HEK293 (cell line): ENCODE data around the gene ILK.

Experiments used
- CTCF ChIA-PET: fragments of 350-600 bp; formaldehyde crosslinking; extraction: SDS; loops from one replicate; lab custom pipeline; 2021; ENCODE audit warnings: antibody characterized with exemption; lab: Yijun Ruan, JAX
- POLR2A ChIA-PET: fragments of 300-600 bp; formaldehyde crosslinking; extraction: SDS; loops from one replicate; lab custom pipeline; 2020; ENCODE audit warnings: antibody characterized with exemption, inconsistent platforms; lab: Yijun Ruan, JAX
- H3K27ac ChIP-seq: fragments of 200-500 bp; sonication (Bioruptor generic); 2 replicates; pipeline ENCODE4 v1.5.1; 2014; ENCODE audit warnings: low read depth, low read length, control low read depth, inconsistent platforms; ENCODE audit errors: extremely low read depth
- H3K36me3 ChIP-seq, 2 experiments: fragments of 200-500 bp in 1 of 2; sonication (Bioruptor generic) in 1 of 2; 1 replicate in 1 of 2; 2 replicates in 1 of 2; pipeline ENCODE4 v1.5.1; 2014 to 2017; ENCODE audit warnings: inconsistent platforms in 2 of 2, low read length in 2 of 2; ENCODE audit not compliant: control insufficient read depth in 2 of 2, insufficient read depth in 1 of 2
- H3K4me1 ChIP-seq: fragments of 200-500 bp; sonication (Bioruptor generic); 2 replicates; pipeline ENCODE4 v1.5.1; 2014; ENCODE audit warnings: mild to moderate bottlenecking, low read length, inconsistent platforms; ENCODE audit not compliant: control insufficient read depth, insufficient read depth
- H3K4me3 ChIP-seq: 2 replicates; pipeline ENCODE4 v1.5.1; 2011; ENCODE audit warnings: low read depth, mild to moderate bottlenecking, control low read depth, low read length, moderate library complexity
- H3K9me3 ChIP-seq: fragments of 200-500 bp; sonication (Bioruptor generic); 2 replicates; pipeline ENCODE4 v1.5.1; 2014; ENCODE audit warnings: low read depth, low read length, inconsistent platforms; ENCODE audit not compliant: control insufficient read depth, insufficient read depth
- GLI4 ChIP-seq: fragments of 450-650 bp; formaldehyde crosslinking; IDR thresholded peaks from 2 replicates; pipeline ENCODE4 v1.5.1; 2016; ENCODE audit warnings: missing biosample characterization, missing genetic modification characterization
- HOXC10 ChIP-seq: sonication (generic); formaldehyde crosslinking; IDR thresholded peaks from 2 replicates; pipeline ENCODE4 v1.8.1; 2023; ENCODE audit warnings: mild to moderate bottlenecking, missing genetic modification reagents
- KLF16 ChIP-seq: fragments of 450-650 bp; formaldehyde crosslinking; IDR thresholded peaks from 2 replicates; pipeline ENCODE4 v1.5.1; 2017; ENCODE audit warnings: missing biosample characterization, missing genetic modification characterization
- TRIM28 ChIP-seq: IDR thresholded peaks from 2 replicates; pipeline ENCODE4 v1.6.1; 2011; ENCODE audit warnings: low read length, control low read depth, borderline replicate concordance
- ZNF112 ChIP-seq: fragments of 450-650 bp; formaldehyde crosslinking; IDR thresholded peaks from 2 replicates; pipeline ENCODE4 v1.5.0; 2017; ENCODE audit warnings: missing biosample characterization, missing genetic modification characterization
- ZNF132 ChIP-seq: fragments of 450-650 bp; formaldehyde crosslinking; IDR thresholded peaks from 2 replicates; pipeline ENCODE4 v1.5.1; 2017; ENCODE audit warnings: missing biosample characterization, missing genetic modification characterization, borderline replicate concordance
- ZNF155 ChIP-seq: fragments of 450-650 bp; formaldehyde crosslinking; IDR thresholded peaks from 2 replicates; pipeline ENCODE4 v1.5.1; 2016; ENCODE audit warnings: missing biosample characterization, missing genetic modification characterization
- ZNF157 ChIP-seq: fragments of 450-650 bp; formaldehyde crosslinking; IDR thresholded peaks from 2 replicates; pipeline ENCODE4 v1.5.1; 2016; ENCODE audit warnings: missing biosample characterization, missing genetic modification characterization
- ZNF169 ChIP-seq: fragments of 450-650 bp; formaldehyde crosslinking; IDR thresholded peaks from 2 replicates; pipeline ENCODE4 v1.5.1; 2016; ENCODE audit warnings: missing biosample characterization, missing genetic modification characterization
- ZNF184 ChIP-seq: fragments of 450-650 bp; IDR thresholded peaks from 2 replicates; pipeline ENCODE4 v1.5.1; 2018; ENCODE audit warnings: missing biosample characterization, mild to moderate bottlenecking, missing genetic modification characterization
- ZNF202 ChIP-seq: fragments of 450-650 bp; formaldehyde crosslinking; IDR thresholded peaks from 2 replicates; pipeline ENCODE4 v1.5.1; 2016; ENCODE audit warnings: missing biosample characterization, missing genetic modification characterization, borderline replicate concordance
- ZNF324 ChIP-seq: fragments of 450-650 bp; formaldehyde crosslinking; IDR thresholded peaks from 2 replicates; pipeline ENCODE4 v1.5.1; 2016; ENCODE audit warnings: missing biosample characterization, missing genetic modification characterization
- ZNF514 ChIP-seq: fragments of 450-650 bp; formaldehyde crosslinking; IDR thresholded peaks from 2 replicates; pipeline ENCODE4 v1.5.1; 2016; ENCODE audit warnings: missing biosample characterization, missing genetic modification characterization
- ZNF558 ChIP-seq: fragments of 450-650 bp; formaldehyde crosslinking; IDR thresholded peaks from 2 replicates; pipeline ENCODE4 v1.5.1; 2016; ENCODE audit warnings: missing biosample characterization, missing genetic modification characterization
- ZNF707 ChIP-seq: fragments of 450-650 bp; formaldehyde crosslinking; IDR thresholded peaks from 2 replicates; pipeline ENCODE4 v1.5.1; 2016; ENCODE audit warnings: missing biosample characterization, missing genetic modification characterization
- ZNF777 ChIP-seq: fragments of 450-650 bp; formaldehyde crosslinking; IDR thresholded peaks from 2 replicates; pipeline ENCODE4 v1.5.1; 2017; ENCODE audit warnings: missing biosample characterization, missing genetic modification characterization, borderline replicate concordance
- ZNF791 ChIP-seq: fragments of 450-650 bp; formaldehyde crosslinking; IDR thresholded peaks from 2 replicates; pipeline ENCODE4 v1.5.1; 2016; ENCODE audit warnings: missing biosample characterization, missing genetic modification characterization
- ZNF830 ChIP-seq: fragments of 450-650 bp; IDR thresholded peaks from 2 replicates; pipeline ENCODE4 v1.5.0; 2018; ENCODE audit warnings: missing biosample characterization, missing genetic modification characterization, low read depth, mild to moderate bottlenecking, moderate library complexity
- TF ChIP-seq, protein P1 (sequence below): fragments of 450-650 bp; formaldehyde crosslinking; IDR thresholded peaks from 2 replicates; pipeline ENCODE4 v1.5.1; 2016; ENCODE audit warnings: missing biosample characterization, missing genetic modification characterization
- TF ChIP-seq, protein P2 (sequence below): fragments of 450-650 bp; formaldehyde crosslinking; IDR thresholded peaks from 2 replicates; pipeline ENCODE4 v1.5.1; 2017; ENCODE audit warnings: missing biosample characterization, missing genetic modification characterization
- TF ChIP-seq, protein P3 (sequence below): fragments of 450-650 bp; formaldehyde crosslinking; IDR thresholded peaks from 2 replicates; pipeline ENCODE4 v1.5.1; 2016; ENCODE audit warnings: missing biosample characterization, missing genetic modification characterization
- TF ChIP-seq, protein P4 (sequence below): fragments of 450-650 bp; formaldehyde crosslinking; IDR thresholded peaks from 2 replicates; pipeline ENCODE4 v1.5.1; 2016; ENCODE audit warnings: missing biosample characterization, missing genetic modification characterization

ILK gene

DNA sequence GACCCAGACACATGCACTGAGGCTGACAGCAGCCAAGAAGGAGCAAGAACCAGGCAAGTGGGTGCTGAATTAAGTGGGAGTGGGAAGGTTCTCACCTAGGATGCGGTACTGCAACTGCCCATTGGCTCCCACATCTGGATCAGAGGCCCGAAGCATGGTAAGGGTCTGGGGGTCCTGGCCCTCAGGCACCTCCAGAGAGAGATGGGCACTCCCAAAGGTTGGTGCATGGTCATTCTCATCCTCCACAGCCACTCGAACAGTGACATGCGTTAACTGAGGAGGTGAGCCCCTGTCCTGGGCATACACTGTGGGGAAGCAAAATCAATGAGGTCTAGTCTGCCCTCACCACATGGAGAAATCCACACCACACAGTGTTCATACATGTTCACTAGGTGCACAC lies 25.0 kb downstream of the ILK start:
- H3K36me3 ChIP-seq: peaks cover 0 to 44% of the 10 kb centered on the region in 2 experiments; a peak in 1 of 3 replicates
- POLR2A ChIA-PET: no interaction called here
- H3K4me3 ChIP-seq: no peak overlapping the region
- H3K27ac ChIP-seq: no peak overlapping the region
- no peaks in the 10 kb centered on the region for H3K4me1 ChIP-seq
- TF ChIP-seq KLF16 (tag by site-specific recombination) (no peak), ZNF324 (tag by site-specific recombination) (no peak), ZNF132 (tag by site-specific recombination) (no peak), ZNF112 (no peak), ZNF202 (tag by site-specific recombination) (no peak), ZNF157 (tag by site-specific recombination) (no peak), ZNF791 (tag by site-specific recombination) (no peak), ZNF558 (tag by site-specific recombination) (no peak), ZNF184 (no peak), ZNF514 (no peak), ZNF830 (tag by site-specific recombination) (no peak), ZNF777 (tag by site-specific recombination) (no peak), GLI4 (tag by site-specific recombination) (no peak), TRIM28 (no peak), ZNF707 (tag by site-specific recombination) (no peak), ZNF155 (tag by site-specific recombination) (no peak), ZNF169 (no peak)
- TF ChIP-seq, protein P1, sequence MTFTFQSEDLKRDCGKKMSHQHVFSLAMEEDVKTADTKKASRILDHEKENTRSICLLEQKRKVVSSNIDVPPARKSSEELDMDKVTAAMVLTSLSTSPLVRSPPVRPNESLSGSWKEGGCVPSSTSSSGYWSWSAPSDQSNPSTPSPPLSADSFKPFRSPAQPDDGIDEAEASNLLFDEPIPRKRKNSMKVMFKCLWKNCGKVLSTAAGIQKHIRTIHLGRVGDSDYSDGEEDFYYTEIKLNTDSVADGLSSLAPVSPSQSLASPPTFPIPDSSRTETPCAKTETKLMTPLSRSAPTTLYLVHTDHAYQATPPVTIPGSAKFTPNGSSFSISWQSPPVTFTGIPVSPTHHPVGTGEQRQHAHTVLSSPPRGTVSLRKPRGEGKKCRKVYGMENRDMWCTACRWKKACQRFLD: no peak
- TF ChIP-seq, protein P2, sequence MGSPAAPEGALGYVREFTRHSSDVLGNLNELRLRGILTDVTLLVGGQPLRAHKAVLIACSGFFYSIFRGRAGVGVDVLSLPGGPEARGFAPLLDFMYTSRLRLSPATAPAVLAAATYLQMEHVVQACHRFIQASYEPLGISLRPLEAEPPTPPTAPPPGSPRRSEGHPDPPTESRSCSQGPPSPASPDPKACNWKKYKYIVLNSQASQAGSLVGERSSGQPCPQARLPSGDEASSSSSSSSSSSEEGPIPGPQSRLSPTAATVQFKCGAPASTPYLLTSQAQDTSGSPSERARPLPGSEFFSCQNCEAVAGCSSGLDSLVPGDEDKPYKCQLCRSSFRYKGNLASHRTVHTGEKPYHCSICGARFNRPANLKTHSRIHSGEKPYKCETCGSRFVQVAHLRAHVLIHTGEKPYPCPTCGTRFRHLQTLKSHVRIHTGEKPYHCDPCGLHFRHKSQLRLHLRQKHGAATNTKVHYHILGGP (tag by site-specific recombination): no peak
- TF ChIP-seq, protein P3, sequence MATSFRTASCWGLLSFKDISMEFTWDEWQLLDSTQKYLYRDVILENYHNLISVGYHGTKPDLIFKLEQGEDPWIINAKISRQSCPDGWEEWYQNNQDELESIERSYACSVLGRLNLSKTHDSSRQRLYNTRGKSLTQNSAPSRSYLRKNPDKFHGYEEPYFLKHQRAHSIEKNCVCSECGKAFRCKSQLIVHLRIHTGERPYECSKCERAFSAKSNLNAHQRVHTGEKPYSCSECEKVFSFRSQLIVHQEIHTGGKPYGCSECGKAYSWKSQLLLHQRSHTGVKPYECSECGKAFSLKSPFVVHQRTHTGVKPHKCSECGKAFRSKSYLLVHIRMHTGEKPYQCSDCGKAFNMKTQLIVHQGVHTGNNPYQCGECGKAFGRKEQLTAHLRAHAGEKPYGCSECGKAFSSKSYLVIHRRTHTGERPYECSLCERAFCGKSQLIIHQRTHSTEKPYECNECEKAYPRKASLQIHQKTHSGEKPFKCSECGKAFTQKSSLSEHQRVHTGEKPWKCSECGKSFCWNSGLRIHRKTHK (tag by site-specific recombination): no peak
- CTCF ChIA-PET: interaction anchor here (1.2 kb wide), 1 partner anchor 12 kb away, joined by 4 read pairs; no protein-coding TSS in a partner anchor
- no peaks in the 10 kb centered on the region for H3K9me3 ChIP-seq

DNA sequence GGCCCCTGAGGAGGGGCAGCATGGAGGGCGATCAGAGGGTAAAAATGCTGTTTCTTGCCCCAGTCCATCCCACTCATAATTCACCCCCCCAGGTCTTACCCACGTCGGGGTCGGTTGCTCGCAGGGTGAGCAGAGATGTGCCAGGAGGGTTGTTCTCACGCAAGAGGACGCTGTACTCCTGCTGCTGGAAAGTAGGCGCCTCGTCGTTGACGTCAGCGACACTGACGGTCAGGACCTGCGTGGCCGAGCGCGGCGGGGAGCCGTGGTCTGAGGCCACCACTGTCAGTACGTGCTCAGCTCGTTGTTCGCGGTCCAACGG lies 26.0 kb downstream of the ILK start:
- Histone ChIP-seq H3K4me3 (no peak overlapping the region), H3K36me3 (peaks cover 0 to 47% of the 10 kb centered on the region in 2 experiments; a peak in 1 of 3 replicates), H3K9me3 (no peaks in the 10 kb centered on the region), H3K27ac (no peak overlapping the region), H3K4me1 (no peaks in the 10 kb centered on the region)
- CTCF ChIA-PET: interaction anchor here (1.2 kb wide), 1 partner anchor 11 kb away, joined by 4 read pairs; no protein-coding TSS in a partner anchor
- TF ChIP-seq HOXC10 (CRISPR knock-in tag): no peak
- TF ChIP-seq, protein P4, sequence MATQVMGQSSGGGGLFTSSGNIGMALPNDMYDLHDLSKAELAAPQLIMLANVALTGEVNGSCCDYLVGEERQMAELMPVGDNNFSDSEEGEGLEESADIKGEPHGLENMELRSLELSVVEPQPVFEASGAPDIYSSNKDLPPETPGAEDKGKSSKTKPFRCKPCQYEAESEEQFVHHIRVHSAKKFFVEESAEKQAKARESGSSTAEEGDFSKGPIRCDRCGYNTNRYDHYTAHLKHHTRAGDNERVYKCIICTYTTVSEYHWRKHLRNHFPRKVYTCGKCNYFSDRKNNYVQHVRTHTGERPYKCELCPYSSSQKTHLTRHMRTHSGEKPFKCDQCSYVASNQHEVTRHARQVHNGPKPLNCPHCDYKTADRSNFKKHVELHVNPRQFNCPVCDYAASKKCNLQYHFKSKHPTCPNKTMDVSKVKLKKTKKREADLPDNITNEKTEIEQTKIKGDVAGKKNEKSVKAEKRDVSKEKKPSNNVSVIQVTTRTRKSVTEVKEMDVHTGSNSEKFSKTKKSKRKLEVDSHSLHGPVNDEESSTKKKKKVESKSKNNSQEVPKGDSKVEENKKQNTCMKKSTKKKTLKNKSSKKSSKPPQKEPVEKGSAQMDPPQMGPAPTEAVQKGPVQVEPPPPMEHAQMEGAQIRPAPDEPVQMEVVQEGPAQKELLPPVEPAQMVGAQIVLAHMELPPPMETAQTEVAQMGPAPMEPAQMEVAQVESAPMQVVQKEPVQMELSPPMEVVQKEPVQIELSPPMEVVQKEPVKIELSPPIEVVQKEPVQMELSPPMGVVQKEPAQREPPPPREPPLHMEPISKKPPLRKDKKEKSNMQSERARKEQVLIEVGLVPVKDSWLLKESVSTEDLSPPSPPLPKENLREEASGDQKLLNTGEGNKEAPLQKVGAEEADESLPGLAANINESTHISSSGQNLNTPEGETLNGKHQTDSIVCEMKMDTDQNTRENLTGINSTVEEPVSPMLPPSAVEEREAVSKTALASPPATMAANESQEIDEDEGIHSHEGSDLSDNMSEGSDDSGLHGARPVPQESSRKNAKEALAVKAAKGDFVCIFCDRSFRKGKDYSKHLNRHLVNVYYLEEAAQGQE: peak; percentile 47; the same call in 1 of the 2 replicates
- POLR2A ChIA-PET: no interaction called here
